ENCODE results near the gene PRDX1.

PRDX1 gene

GRCh38 chr1:45521413-45522323, at the start of gene PRDX1:
Gene PRDX1, minus strand, starts transcription at chr1:45521884. Its CDS starts 2,841 bp downstream, at chr1:45519043.
- peak; percentile 98 for DNase-seq

GRCh38 chr1:45570631-45571030, 48.9 kb upstream of the PRDX1 start:
- no peak for DNase-seq

GRCh38 chr1:45569962-45570581, 48.4 kb upstream of the PRDX1 start:
- DNase-seq = peak; percentile 76 to 87 (median 87)

- DNase-seq = no peak
Measured at GRCh38 chr1:45569571-45569961, 47.9 kb upstream of the PRDX1 start.

- DNase-seq = no peak
Measured at GRCh38 chr1:45568421-45568820, 46.7 kb upstream of the PRDX1 start.

GRCh38 chr1:45567911-45568310, 46.2 kb upstream of the PRDX1 start:
- DNase-seq = no peak

GRCh38 chr1:45566722-45567121, 45.0 kb upstream of the PRDX1 start:
- peak; percentile 48 to 65 (median 59) for DNase-seq

- no peak for DNase-seq
Measured at GRCh38 chr1:45563843-45564242, 42.2 kb upstream of the PRDX1 start.

GRCh38 chr1:45557422-45557944, 35.8 kb upstream of the PRDX1 start:
- DNase-seq = no peak

GRCh38 chr1:45554198-45554597, 32.5 kb upstream of the PRDX1 start:
- no peak for DNase-seq

GRCh38 chr1:45552331-45552730, 30.6 kb upstream of the PRDX1 start:
- no peak for DNase-seq

- no peak for DNase-seq
Measured at GRCh38 chr1:45551684-45552083, 30.0 kb upstream of the PRDX1 start.

- DNase-seq = peak; percentile 88 to 95 (median 92)
Measured at GRCh38 chr1:45550401-45551351, 29.0 kb upstream of the PRDX1 start, which contains the start of gene AKR1A1. Gene AKR1A1, plus strand, starts transcription at chr1:45550826. Its CDS starts 10,969 bp downstream, at chr1:45561795.

GRCh38 chr1:45545553-45546310, 24.0 kb upstream of the PRDX1 start:
- no peak for DNase-seq

GRCh38 chr1:45545019-45545493, 23.4 kb upstream of the PRDX1 start:
- peak in 2 of 3 donors; percentile 37 to 57 for DNase-seq

- DNase-seq = no peak
Measured at GRCh38 chr1:45544530-45544929, 22.8 kb upstream of the PRDX1 start.

GRCh38 chr1:45543581-45544417, 22.1 kb upstream of the PRDX1 start:
- DNase-seq = peak; percentile 94 to 97 (median 97)

- DNase-seq = peak; percentile 76 to 80 (median 77)
Measured at GRCh38 chr1:45542591-45542990, 20.9 kb upstream of the PRDX1 start.

GRCh38 chr1:45541193-45541592, 19.5 kb upstream of the PRDX1 start:
- peak in 2 of 3 donors; percentile 31 to 38 for DNase-seq

GRCh38 chr1:45536886-45537285, 15.2 kb upstream of the PRDX1 start:
- DNase-seq = no peak

All from suppressor macrophage treated with lipopolysaccharide for 1 hour (primary cell).